Activated naive CD4-positive, alpha-beta T cell treated with anti-CD3 and anti-CD28 coated beads, Interleukin-2, amount 50 U/mL, for 24 hours (primary cell): Measurements from ENCODE around the gene ZNF200.
"Not testable (repeated sequence)": the region's sequence is repeated elsewhere in the genome, so short reads cannot be mapped to it uniquely, and the experiment has no call there.

ENCODE experiments used
- H3K27ac Mint-ChIP-seq: one replicate; pipeline ENCODE4 v1.8.0; 2021; ENCODE audit warnings: mild to moderate bottlenecking, mixed read lengths
- H3K27me3 Mint-ChIP-seq: one replicate; pipeline ENCODE4 v1.8.0; 2021; ENCODE audit warnings: mixed read lengths
- H3K36me3 Mint-ChIP-seq: one replicate; pipeline ENCODE4 v1.8.0; 2021; ENCODE audit warnings: mixed read lengths
- H3K4me1 Mint-ChIP-seq: one replicate; pipeline ENCODE4 v1.8.0; 2021; ENCODE audit warnings: mixed read lengths
- H3K4me3 Mint-ChIP-seq: one replicate; pipeline ENCODE4 v1.8.0; 2021; ENCODE audit warnings: mild to moderate bottlenecking, mixed read lengths
- H3K9me3 Mint-ChIP-seq: one replicate; pipeline ENCODE4 v1.8.0; 2021; ENCODE audit warnings: mixed read lengths

The ZNF200 gene, protein sequence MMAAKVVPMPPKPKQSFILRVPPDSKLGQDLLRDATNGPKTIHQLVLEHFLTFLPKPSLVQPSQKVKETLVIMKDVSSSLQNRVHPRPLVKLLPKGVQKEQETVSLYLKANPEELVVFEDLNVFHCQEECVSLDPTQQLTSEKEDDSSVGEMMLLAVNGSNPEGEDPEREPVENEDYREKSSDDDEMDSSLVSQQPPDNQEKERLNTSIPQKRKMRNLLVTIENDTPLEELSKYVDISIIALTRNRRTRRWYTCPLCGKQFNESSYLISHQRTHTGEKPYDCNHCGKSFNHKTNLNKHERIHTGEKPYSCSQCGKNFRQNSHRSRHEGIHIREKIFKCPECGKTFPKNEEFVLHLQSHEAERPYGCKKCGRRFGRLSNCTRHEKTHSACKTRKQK

GRCh38 chr16:3234857-3235561 is at the start of gene ZNF200:
Gene ZNF200, minus strand, starts transcription at chr16:3235158. Its CDS starts 1,403 bp downstream, at chr16:3233755.
- H3K27me3 Mint-ChIP-seq = no peaks in the 10 kb centered on the region
- peak within 1 kb of the TSS; percentile 98 for H3K27ac Mint-ChIP-seq
- peaks cover 6% of the 10 kb centered on the region for H3K9me3 Mint-ChIP-seq
- H3K36me3 Mint-ChIP-seq = peaks cover 31% of the 10 kb centered on the region
- H3K4me3 Mint-ChIP-seq = peak within 1 kb of the TSS; percentile 96
- peaks cover 41% of the 10 kb centered on the region for H3K4me1 Mint-ChIP-seq

GRCh38 chr16:3283543-3284447 is 48.8 kb upstream of the ZNF200 start:
- peak overlapping the region; percentile 98 for H3K4me3 Mint-ChIP-seq
- peaks cover 30% of the 10 kb centered on the region for H3K36me3 Mint-ChIP-seq

DNA sequence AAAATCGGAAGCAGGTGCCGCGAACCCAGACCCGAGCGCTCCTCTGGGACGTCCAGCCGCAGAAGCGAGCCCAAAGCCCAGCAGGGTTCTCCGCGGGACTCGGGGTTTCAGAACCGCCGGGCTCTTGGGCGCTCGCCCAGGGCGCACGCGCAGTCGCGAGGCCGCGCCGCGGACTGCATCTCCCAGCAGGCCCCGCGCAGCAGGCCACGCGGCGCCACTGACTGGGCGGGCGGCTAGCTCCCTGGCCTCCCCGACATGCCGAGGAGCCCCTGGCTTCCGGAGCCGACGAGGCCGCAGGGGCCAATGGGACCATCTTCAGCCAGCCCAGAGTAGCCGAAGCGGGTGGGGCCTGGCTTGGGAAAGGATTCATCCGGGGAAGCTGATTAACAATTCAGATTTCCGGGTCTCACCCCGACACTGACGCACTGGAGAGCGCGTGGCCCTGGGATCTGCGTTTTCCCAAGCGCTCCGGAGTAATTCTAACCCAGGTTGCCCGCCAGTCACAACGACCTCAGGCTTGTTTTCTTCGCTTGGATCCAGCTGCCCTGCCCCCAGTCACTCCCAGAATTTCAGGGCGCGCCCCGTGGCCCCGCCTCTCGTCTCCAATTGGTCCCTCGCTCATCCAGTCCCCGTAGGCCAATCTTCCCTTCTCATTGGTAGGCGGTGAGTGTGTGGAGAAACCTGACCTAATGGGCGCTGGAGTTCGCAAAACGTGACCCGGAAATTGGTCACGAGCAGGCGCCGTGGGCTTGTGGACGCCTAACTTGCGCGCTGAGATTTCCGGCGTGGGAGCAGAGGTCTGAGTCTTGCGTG is 48.0 kb upstream of the ZNF200 start, which contains the start of gene ZNF263:
ZNF263 (plus strand) TSS at position 762 of the 813 bp plus-strand sequence. CDS start 328 bp downstream, outside the sequence.
- peaks cover 34% of the 10 kb centered on the region for H3K4me1 Mint-ChIP-seq
- no peaks in the 10 kb centered on the region for H3K27me3 Mint-ChIP-seq
- peaks cover 4% of the 10 kb centered on the region for H3K9me3 Mint-ChIP-seq
- H3K36me3 Mint-ChIP-seq = peaks cover 26% of the 10 kb centered on the region
- peak within 1 kb of the TSS; percentile 99 for H3K27ac Mint-ChIP-seq
- peak within 1 kb of the TSS; percentile 98 for H3K4me3 Mint-ChIP-seq

More at GRCh38 chr16:3283543-3284447, 48.8 kb upstream of the ZNF200 start:
- Mint-ChIP-seq H3K4me1 (peaks cover 34% of the 10 kb centered on the region), H3K9me3 (peaks cover 4% of the 10 kb centered on the region), H3K27me3 (no peaks in the 10 kb centered on the region), H3K27ac (peak overlapping the region; percentile 99)

GRCh38 chr16:3282103-3282729 is 47.3 kb upstream of the ZNF200 start:
- H3K4me3 Mint-ChIP-seq = peak overlapping the region; percentile 98
- H3K36me3 Mint-ChIP-seq = peaks cover 22% of the 10 kb centered on the region
- no peaks in the 10 kb centered on the region for H3K27me3 Mint-ChIP-seq
- peaks cover 34% of the 10 kb centered on the region for H3K4me1 Mint-ChIP-seq
- H3K27ac Mint-ChIP-seq = peak overlapping the region; percentile 84
- H3K9me3 Mint-ChIP-seq = peaks cover 4% of the 10 kb centered on the region

- H3K36me3 Mint-ChIP-seq = peaks cover 15% of the 10 kb centered on the region
- no peak overlapping the region for H3K27ac Mint-ChIP-seq
- H3K4me3 Mint-ChIP-seq = peak overlapping the region; percentile 55
- H3K27me3 Mint-ChIP-seq = no peaks in the 10 kb centered on the region
- peaks cover 4% of the 10 kb centered on the region for H3K9me3 Mint-ChIP-seq
- H3K4me1 Mint-ChIP-seq = peaks cover 30% of the 10 kb centered on the region
These were observed 46.4 kb upstream of the ZNF200 start for GRCh38 chr16:3281222-3281820.

- H3K9me3 Mint-ChIP-seq = no peaks in the 10 kb centered on the region
- H3K4me3 Mint-ChIP-seq = no peak overlapping the region
- H3K27me3 Mint-ChIP-seq = no peaks in the 10 kb centered on the region
- no peaks in the 10 kb centered on the region for H3K36me3 Mint-ChIP-seq
- no peaks in the 10 kb centered on the region for H3K4me1 Mint-ChIP-seq
- H3K27ac Mint-ChIP-seq = no peak overlapping the region
These were observed 41.7 kb upstream of the ZNF200 start for GRCh38 chr16:3276679-3277078.

DNA sequence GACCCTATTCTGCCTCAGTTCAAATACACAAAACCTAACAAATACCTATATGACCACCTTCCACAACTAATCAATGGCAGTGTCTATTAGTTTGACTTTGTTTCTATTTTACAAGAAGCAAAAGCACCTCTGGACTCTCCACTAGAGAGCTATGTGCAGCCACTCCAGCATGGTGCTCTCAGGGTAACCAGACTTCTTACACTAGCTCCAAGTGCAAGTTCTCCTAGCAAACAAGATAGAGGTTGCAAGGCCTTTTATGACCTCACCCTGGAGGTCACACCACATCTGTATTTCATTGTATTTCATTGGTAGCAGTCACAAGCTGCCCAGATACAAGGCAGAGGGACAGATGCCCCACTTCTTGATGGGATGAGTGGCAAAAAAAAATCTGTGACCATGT is 40.0 kb upstream of the ZNF200 start:
- Mint-ChIP-seq H3K27me3 (no peaks in the 10 kb centered on the region), H3K36me3 (peaks cover under 1% of the 10 kb centered on the region), H3K27ac (no peak overlapping the region), H3K4me3 (no peak overlapping the region), H3K4me1 (no peaks in the 10 kb centered on the region), H3K9me3 (no peaks in the 10 kb centered on the region)

DNA sequence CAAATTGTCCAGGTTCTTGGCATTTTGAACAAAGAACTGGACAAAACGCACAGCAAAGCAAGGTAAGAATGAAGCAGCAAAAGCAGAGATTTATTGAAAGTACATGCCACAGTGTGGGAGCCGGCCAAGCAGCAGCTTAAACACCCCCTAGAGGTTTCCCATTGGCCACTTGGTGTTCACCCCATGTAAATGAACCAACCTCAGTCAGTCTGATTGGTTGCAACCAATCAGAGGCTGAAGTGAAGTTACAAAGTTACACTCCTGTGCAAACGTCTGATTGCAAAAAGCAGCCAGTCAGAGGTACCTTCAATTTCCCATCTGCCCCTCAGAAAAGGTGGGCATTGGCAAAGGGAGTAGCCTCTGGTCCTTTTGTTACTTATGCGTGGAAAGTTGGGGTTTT is 39.5 kb upstream of the ZNF200 start:
- Mint-ChIP-seq H3K4me3 (no peak overlapping the region), H3K4me1 (no peaks in the 10 kb centered on the region), H3K27me3 (no peaks in the 10 kb centered on the region), H3K27ac (no peak overlapping the region), H3K36me3 (peaks cover 2% of the 10 kb centered on the region), H3K9me3 (no peaks in the 10 kb centered on the region)

DNA sequence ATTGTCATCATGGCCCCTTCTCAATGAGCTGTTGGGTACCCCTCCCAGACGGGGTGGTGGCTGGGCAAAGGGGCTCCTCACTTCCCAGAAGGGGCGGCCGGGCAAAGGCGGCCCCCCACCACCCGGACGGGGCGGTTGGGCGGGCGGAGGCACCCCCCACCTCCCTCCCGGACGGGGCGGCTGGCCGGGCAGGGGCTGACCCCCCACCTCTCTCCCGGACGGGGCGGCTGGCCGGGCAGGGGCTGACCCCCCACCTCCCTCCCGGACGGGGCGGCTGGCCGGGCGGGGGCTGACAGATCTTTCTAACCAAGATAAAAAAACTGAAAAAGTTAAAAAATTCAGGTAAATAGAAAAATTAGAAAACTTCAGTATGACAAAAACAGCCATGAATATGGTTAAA is 36.3 kb upstream of the ZNF200 start:
- not testable (repeated sequence) for H3K27ac Mint-ChIP-seq, H3K9me3 Mint-ChIP-seq, H3K4me3 Mint-ChIP-seq, H3K4me1 Mint-ChIP-seq, H3K27me3 Mint-ChIP-seq
- H3K36me3 Mint-ChIP-seq = peaks cover 12% of the 10 kb centered on the region

- not testable (repeated sequence) for H3K9me3 Mint-ChIP-seq, H3K4me1 Mint-ChIP-seq, H3K27me3 Mint-ChIP-seq, H3K4me3 Mint-ChIP-seq, H3K27ac Mint-ChIP-seq
- H3K36me3 Mint-ChIP-seq = peaks cover 14% of the 10 kb centered on the region
These were observed 35.8 kb upstream of the ZNF200 start for GRCh38 chr16:3270718-3271117.

- peaks cover 14% of the 10 kb centered on the region for H3K4me1 Mint-ChIP-seq
- H3K27ac Mint-ChIP-seq = no peak overlapping the region
- H3K4me3 Mint-ChIP-seq = no peak overlapping the region
- H3K27me3 Mint-ChIP-seq = no peaks in the 10 kb centered on the region
- peaks cover 14% of the 10 kb centered on the region for H3K36me3 Mint-ChIP-seq
- H3K9me3 Mint-ChIP-seq = peaks cover 5% of the 10 kb centered on the region
These were observed 33.3 kb upstream of the ZNF200 start for GRCh38 chr16:3268294-3268693.

- H3K4me1 Mint-ChIP-seq = peaks cover 27% of the 10 kb centered on the region
- peaks cover 14% of the 10 kb centered on the region for H3K36me3 Mint-ChIP-seq
- H3K27me3 Mint-ChIP-seq = no peaks in the 10 kb centered on the region
- no peak overlapping the region for H3K4me3 Mint-ChIP-seq
- H3K27ac Mint-ChIP-seq = no peak overlapping the region
- H3K9me3 Mint-ChIP-seq = peaks cover 5% of the 10 kb centered on the region
These were observed 32.0 kb upstream of the ZNF200 start for GRCh38 chr16:3266873-3267537.

GRCh38 chr16:3264137-3265036 is 29.4 kb upstream of the ZNF200 start:
- H3K9me3 Mint-ChIP-seq = peaks cover 4% of the 10 kb centered on the region
- peaks cover 31% of the 10 kb centered on the region for H3K4me1 Mint-ChIP-seq
- H3K27ac Mint-ChIP-seq = peak overlapping the region; percentile 98
- peak overlapping the region; percentile 89 for H3K4me3 Mint-ChIP-seq
- H3K36me3 Mint-ChIP-seq = peaks cover 13% of the 10 kb centered on the region
- no peaks in the 10 kb centered on the region for H3K27me3 Mint-ChIP-seq
